Measurements from ENCODE around the gene KIF9.
"Not testable (repeated sequence)": the region's sequence is repeated elsewhere in the genome, so short reads cannot be mapped to it uniquely, and the experiment has no call there.

The KIF9 gene

GRCh38 chr3:47301456-47301855 is 18.9 kb upstream of the KIF9 start:
- peaks cover 19% of the 10 kb centered on the region for H3K36me3 Mint-ChIP-seq
- no peak overlapping the region for H3K4me3 Mint-ChIP-seq
- no peaks in the 10 kb centered on the region for H3K9me3 Mint-ChIP-seq
- H3K27ac Mint-ChIP-seq = no peak overlapping the region
- H3K4me1 Mint-ChIP-seq = peaks cover 17% of the 10 kb centered on the region
- CTCF ChIA-PET = no interaction called here
- no peak for DNase-seq
- H3K27me3 Mint-ChIP-seq = no peaks in the 10 kb centered on the region

DNA sequence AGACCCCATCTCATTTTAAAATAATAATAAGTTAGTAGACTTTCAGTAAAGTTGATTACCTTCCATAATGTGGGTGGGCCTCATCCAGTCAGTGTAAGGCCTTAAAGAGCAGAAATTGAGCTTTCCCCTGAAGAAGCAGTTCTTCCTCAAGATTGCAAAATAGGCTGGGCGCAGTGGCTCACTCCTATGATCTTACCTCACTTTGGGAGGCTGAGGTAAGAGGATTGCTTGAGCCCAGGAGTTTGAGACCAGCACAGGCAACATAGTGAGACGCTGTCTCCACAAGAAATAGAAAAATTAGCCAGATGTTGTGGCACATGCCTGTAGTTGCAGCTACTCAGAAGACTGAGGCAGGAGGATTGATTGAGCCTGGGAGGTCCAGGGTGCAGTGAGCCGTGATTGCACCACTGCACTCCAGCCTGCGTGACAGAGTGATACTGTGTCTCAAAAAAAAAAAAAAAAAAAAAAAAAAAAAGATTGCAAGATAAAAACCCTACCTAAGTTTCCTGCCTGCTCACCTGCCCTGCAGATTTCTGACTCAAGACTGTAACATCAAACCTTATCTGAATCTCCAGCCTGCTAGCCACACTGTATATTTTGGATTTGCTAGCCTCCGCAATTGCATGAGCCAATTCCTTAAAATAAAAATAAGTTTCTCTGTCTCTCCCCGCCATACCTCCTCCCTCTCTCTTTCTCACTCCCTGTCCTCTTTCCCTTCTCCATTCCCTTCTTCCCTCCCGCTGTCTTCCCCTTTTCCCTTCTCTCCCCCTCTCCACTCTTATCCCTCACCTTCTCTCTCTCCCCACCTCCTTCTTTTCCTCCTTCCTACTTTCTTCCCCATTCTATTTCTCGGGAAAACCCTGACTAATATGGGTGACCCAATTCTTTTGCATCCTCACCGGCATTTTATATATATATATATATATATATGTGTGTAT is 17.1 kb upstream of the KIF9 start:
- H3K36me3 Mint-ChIP-seq = peaks cover 17% of the 10 kb centered on the region
- peaks cover 20% of the 10 kb centered on the region for H3K4me1 Mint-ChIP-seq
- no peaks in the 10 kb centered on the region for H3K27me3 Mint-ChIP-seq
- H3K27ac Mint-ChIP-seq = no peak overlapping the region
- no peaks in the 10 kb centered on the region for H3K9me3 Mint-ChIP-seq
- CTCF ChIA-PET = interaction anchor here (0.7 kb wide), 1 partner anchor 121 kb away, joined by 3 read pairs; no protein-coding TSS in a partner anchor
- DNase-seq = no peak
- no peak overlapping the region for H3K4me3 Mint-ChIP-seq

DNA sequence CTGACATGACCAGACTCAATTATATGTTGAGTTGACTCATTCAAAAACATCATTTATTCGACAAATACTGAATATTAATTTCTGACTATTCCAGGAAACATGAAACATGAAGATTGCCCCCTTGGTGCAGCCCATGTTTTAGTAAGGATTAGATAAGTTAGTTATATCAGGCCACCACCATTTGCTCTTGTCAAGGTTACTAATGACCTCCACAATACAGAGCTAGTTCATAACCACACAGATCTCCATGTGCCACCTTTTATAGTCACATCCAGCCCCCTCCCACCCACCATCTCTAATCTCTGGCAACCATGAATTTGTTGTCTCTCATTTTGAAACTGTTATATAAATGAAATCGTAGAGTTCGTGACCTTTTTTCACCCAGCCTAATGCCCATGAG is 15.8 kb upstream of the KIF9 start:
- no peak for DNase-seq
- H3K9me3 Mint-ChIP-seq = no peaks in the 10 kb centered on the region
- no peaks in the 10 kb centered on the region for H3K27me3 Mint-ChIP-seq
- no peak overlapping the region for H3K4me3 Mint-ChIP-seq
- H3K27ac Mint-ChIP-seq = no peak overlapping the region
- H3K36me3 Mint-ChIP-seq = peaks cover 16% of the 10 kb centered on the region
- CTCF ChIA-PET = interaction anchor here (0.7 kb wide), 1 partner anchor 119 kb away, joined by 3 read pairs; no protein-coding TSS in a partner anchor
- peaks cover 20% of the 10 kb centered on the region for H3K4me1 Mint-ChIP-seq

DNA sequence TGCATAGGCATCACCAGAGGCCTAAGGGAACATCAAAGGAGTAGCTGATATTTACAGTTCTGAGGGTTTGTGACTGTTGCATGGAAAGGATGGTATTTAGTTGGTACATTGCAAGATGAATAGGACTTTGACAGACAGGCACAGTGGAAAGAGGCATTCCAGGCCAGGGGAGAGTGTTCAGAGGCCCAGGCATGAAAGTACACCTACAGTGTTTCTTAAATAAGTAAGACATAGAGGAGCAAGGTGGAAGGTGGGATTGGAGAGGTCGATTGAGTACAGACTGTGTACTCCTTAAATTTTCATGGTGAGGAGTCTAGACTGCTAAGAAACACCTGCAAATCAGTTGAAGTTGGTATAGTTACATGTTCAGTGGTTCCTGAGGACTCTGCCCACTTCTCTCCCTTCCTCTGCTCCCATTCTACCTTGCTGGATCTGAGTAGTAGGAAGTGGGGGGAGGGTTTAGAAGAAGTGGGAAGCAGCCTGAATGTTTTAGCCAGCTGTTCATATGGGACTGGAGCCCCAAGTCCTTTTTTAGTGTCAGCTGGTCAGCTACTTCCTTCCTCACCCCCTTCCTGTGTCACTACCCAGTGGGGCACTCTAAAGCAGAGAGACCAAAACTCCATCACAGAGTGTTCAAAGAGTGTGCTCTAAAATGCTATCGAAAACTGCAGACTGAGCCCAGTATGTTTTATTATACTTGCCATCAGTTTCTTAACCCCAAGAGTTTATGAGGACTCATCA is 14.1 kb upstream of the KIF9 start:
- H3K4me1 Mint-ChIP-seq = peaks cover 20% of the 10 kb centered on the region
- H3K9me3 Mint-ChIP-seq = no peaks in the 10 kb centered on the region
- no peaks in the 10 kb centered on the region for H3K27me3 Mint-ChIP-seq
- H3K27ac Mint-ChIP-seq = no peak overlapping the region
- no peak for DNase-seq
- no peak overlapping the region for H3K4me3 Mint-ChIP-seq
- H3K36me3 Mint-ChIP-seq = peaks cover 11% of the 10 kb centered on the region
- CTCF ChIA-PET = no interaction called here

GRCh38 chr3:47295976-47296375 is 13.4 kb upstream of the KIF9 start:
- H3K9me3 Mint-ChIP-seq = no peaks in the 10 kb centered on the region
- peaks cover 6% of the 10 kb centered on the region for H3K36me3 Mint-ChIP-seq
- no peak for DNase-seq
- H3K27me3 Mint-ChIP-seq = no peaks in the 10 kb centered on the region
- H3K4me1 Mint-ChIP-seq = peaks cover 20% of the 10 kb centered on the region
- CTCF ChIA-PET = no interaction called here
- H3K4me3 Mint-ChIP-seq = no peak overlapping the region
- no peak overlapping the region for H3K27ac Mint-ChIP-seq

DNA sequence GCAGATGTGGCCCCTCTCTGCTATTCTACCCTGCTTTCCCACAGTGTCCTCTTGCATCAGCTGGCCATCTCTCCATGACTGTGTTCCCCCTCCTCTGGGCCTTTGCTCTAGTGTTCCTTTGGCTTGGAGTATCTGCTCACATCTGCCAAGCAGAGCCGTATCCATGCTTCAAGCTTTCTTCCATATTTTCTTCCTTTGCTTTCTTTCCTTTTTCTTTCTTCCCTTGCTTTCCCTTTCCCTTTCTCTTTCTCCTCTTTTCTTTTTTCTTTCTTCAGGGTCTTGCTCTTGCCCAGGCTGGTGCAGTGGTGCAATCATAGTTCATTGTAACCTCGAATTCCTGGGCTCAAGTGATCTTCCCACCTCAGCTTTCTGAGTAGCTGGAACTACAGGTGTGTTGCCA is 12.7 kb upstream of the KIF9 start:
- no peak for DNase-seq
- H3K4me1 Mint-ChIP-seq = peaks cover 20% of the 10 kb centered on the region
- no peaks in the 10 kb centered on the region for H3K9me3 Mint-ChIP-seq
- H3K27me3 Mint-ChIP-seq = no peaks in the 10 kb centered on the region
- H3K4me3 Mint-ChIP-seq = no peak overlapping the region
- no peak overlapping the region for H3K27ac Mint-ChIP-seq
- CTCF ChIA-PET = no interaction called here
- H3K36me3 Mint-ChIP-seq = peaks cover 6% of the 10 kb centered on the region

DNA sequence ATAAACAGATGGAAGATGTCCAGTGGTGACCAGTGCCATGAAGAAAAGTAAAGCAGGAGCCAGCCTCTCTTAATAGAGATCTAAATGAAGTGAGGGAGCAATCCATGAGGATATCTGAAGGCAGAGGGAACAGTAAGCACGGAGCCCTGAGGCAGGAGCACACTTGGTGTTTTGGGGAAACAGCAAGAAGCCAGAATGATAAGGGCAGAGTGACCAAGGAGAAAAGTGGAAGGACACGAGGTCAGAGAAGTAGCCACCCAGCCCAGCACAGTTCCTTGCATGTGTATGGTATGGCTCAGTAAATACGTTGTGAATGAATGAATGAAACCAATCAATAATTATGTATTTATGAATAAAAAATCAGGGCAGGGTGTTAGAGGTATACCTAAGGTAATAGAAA is 11.8 kb upstream of the KIF9 start:
- no peak overlapping the region for H3K4me3 Mint-ChIP-seq
- no peak for DNase-seq
- H3K9me3 Mint-ChIP-seq = no peaks in the 10 kb centered on the region
- peaks cover 17% of the 10 kb centered on the region for H3K4me1 Mint-ChIP-seq
- CTCF ChIA-PET = no interaction called here
- H3K36me3 Mint-ChIP-seq = peaks cover 6% of the 10 kb centered on the region
- H3K27ac Mint-ChIP-seq = no peak overlapping the region
- no peaks in the 10 kb centered on the region for H3K27me3 Mint-ChIP-seq

- Mint-ChIP-seq H3K9me3 (no peaks in the 10 kb centered on the region), H3K27me3 (no peaks in the 10 kb centered on the region), H3K27ac (no peak overlapping the region), H3K36me3 (peaks cover 6% of the 10 kb centered on the region), H3K4me1 (peaks cover 17% of the 10 kb centered on the region), H3K4me3 (no peak overlapping the region)
- DNase-seq = no peak
- CTCF ChIA-PET = interaction anchor here (0.6 kb wide), 1 partner anchor 12 kb away, joined by 3 read pairs; no protein-coding TSS in a partner anchor
These were observed 11.2 kb upstream of the KIF9 start for GRCh38 chr3:47293822-47294221.

- CTCF ChIA-PET, H3K27me3 Mint-ChIP-seq: not testable (repeated sequence)
- H3K4me1 Mint-ChIP-seq = peaks cover 13% of the 10 kb centered on the region
These were observed 9.3 kb upstream of the KIF9 start for GRCh38 chr3:47291754-47292420.

GRCh38 chr3:47291158-47291753 is 8.7 kb upstream of the KIF9 start:
- H3K4me1 Mint-ChIP-seq = peaks cover 13% of the 10 kb centered on the region
- no peak for DNase-seq

More at GRCh38 chr3:47291754-47292420, 9.3 kb upstream of the KIF9 start:
- not testable (repeated sequence) for H3K36me3 Mint-ChIP-seq, H3K27ac Mint-ChIP-seq, H3K9me3 Mint-ChIP-seq, DNase-seq, H3K4me3 Mint-ChIP-seq

GRCh38 chr3:47288966-47289910 is 6.6 kb upstream of the KIF9 start:
- Mint-ChIP-seq H3K27ac (no peak overlapping the region), H3K4me1 (peaks cover 22% of the 10 kb centered on the region), H3K36me3 (peaks cover 8% of the 10 kb centered on the region), H3K9me3 (no peaks in the 10 kb centered on the region), H3K27me3 (no peaks in the 10 kb centered on the region), H3K4me3 (no peak overlapping the region)
- CTCF ChIA-PET = no interaction called here
- no peak for DNase-seq

More at GRCh38 chr3:47291158-47291753, 8.7 kb upstream of the KIF9 start:
- H3K36me3 Mint-ChIP-seq = peaks cover 8% of the 10 kb centered on the region
- H3K9me3 Mint-ChIP-seq = no peaks in the 10 kb centered on the region
- no peaks in the 10 kb centered on the region for H3K27me3 Mint-ChIP-seq
- no peak overlapping the region for H3K27ac Mint-ChIP-seq
- no peak overlapping the region for H3K4me3 Mint-ChIP-seq
- CTCF ChIA-PET = interaction anchor here (0.6 kb wide), 1 partner anchor 934 kb away, joined by 6 read pairs; no protein-coding TSS in a partner anchor

- peaks cover 47% of the 10 kb centered on the region for H3K4me1 Mint-ChIP-seq
- DNase-seq = peak; percentile 37
- CTCF ChIA-PET = no interaction called here
These were observed 1.2 kb upstream of the KIF9 start for GRCh38 chr3:47283591-47284364.

More at GRCh38 chr3:47283591-47284364, 1.2 kb upstream of the KIF9 start:
- Mint-ChIP-seq H3K36me3 (peaks cover 10% of the 10 kb centered on the region), H3K27me3 (peaks cover 5% of the 10 kb centered on the region), H3K27ac (peak overlapping the region; percentile 99), H3K9me3 (no peaks in the 10 kb centered on the region), H3K4me3 (peak overlapping the region; percentile 97)
